Activated CD4-positive, alpha-beta T cell treated with anti-CD3 and anti-CD28 coated beads, Interleukin-2, amount 10 ng/mL, durations not matched to agents 7 days and 5 days (primary cell): ENCODE results near the gene PTPN1. TPM values are rescaled to one million over a fixed set of nuclear protein-coding genes. Genes with fewer than 3 reads are reported as not detected.

Source experiments
- CTCF ChIA-PET: fragments of 350-600 bp; sonication (Branson Sonifier 250); formaldehyde crosslinking; loops from one replicate; lab custom pipeline; 2021; ENCODE audit warnings: antibody characterized with exemption; lab: Charles Lee
- POLR2A ChIA-PET: fragments of 350-600 bp; sonication (Branson Sonifier 250); formaldehyde crosslinking; loops from one replicate; lab custom pipeline; 2021; ENCODE audit warnings: antibody characterized with exemption; lab: Charles Lee
- DNase-seq: peaks from one replicate; pipeline ENCODE4 v3.0.0-alpha.2; 2020
- H3K27ac Mint-ChIP-seq: one replicate; pipeline ENCODE4 v1.8.0; 2021; ENCODE audit warnings: mild to moderate bottlenecking, moderate library complexity, mixed read lengths
- H3K27me3 Mint-ChIP-seq: one replicate; pipeline ENCODE4 v1.8.0; 2021; ENCODE audit warnings: mixed read lengths
- H3K36me3 Mint-ChIP-seq: one replicate; pipeline ENCODE4 v1.8.0; 2021; ENCODE audit warnings: low read depth, mixed read lengths
- H3K4me1 Mint-ChIP-seq: one replicate; pipeline ENCODE4 v1.8.0; 2021; ENCODE audit warnings: mixed read lengths
- H3K4me3 Mint-ChIP-seq: one replicate; pipeline ENCODE4 v1.8.0; 2021; ENCODE audit warnings: mild to moderate bottlenecking, moderate library complexity, mixed read lengths
- H3K9me3 Mint-ChIP-seq: one replicate; pipeline ENCODE4 v1.8.0; 2021; ENCODE audit warnings: mixed read lengths
- total RNA-seq, 2 experiments: library from RNA; stranded (reverse); gene quantifications; one replicate each; pipeline ENCODE4 v1.2.3, GENCODE V29; 2021

PTPN1 gene
- total RNA-seq, 2 experiments from 2014 or later, result 66.4 to 75.3 TPM

GRCh38 chr20:50586531-50587232, 76.5 kb downstream of the PTPN1 start:
- ChIA-PET CTCF (interaction anchor here (1.0 to 2.8 kb wide), 3 partner anchors 10 to 12 kb away, joined by 3 to 12 read pairs (median 3); no protein-coding TSS in a partner anchor), POLR2A (no interaction called here)
- no peak overlapping the region for H3K27ac Mint-ChIP-seq
- no peak for DNase-seq
- H3K4me1 Mint-ChIP-seq, result no peaks in the 10 kb centered on the region
- peaks cover 42% of the 10 kb centered on the region for H3K36me3 Mint-ChIP-seq
- H3K27me3 Mint-ChIP-seq, result no peaks in the 10 kb centered on the region
- no peak overlapping the region for H3K4me3 Mint-ChIP-seq
- no peaks in the 10 kb centered on the region for H3K9me3 Mint-ChIP-seq

- Mint-ChIP-seq H3K4me3 (no peak overlapping the region), H3K4me1 (no peaks in the 10 kb centered on the region), H3K27ac (peak overlapping the region; percentile 42), H3K9me3 (no peaks in the 10 kb centered on the region), H3K36me3 (peaks cover 37% of the 10 kb centered on the region), H3K27me3 (no peaks in the 10 kb centered on the region)
- ChIA-PET POLR2A (no interaction called here), CTCF (interaction anchor here (1.0 to 2.8 kb wide), 6 partner anchors 11 to 16 kb away, joined by 3 to 12 read pairs (median 4); no protein-coding TSS in a partner anchor)
- no peak for DNase-seq
Observed at GRCh38 chr20:50587291-50587961, 77.2 kb downstream of the PTPN1 start.

- DNase-seq, result peak; percentile 78
Observed at GRCh38 chr20:50588034-50588736, 78.0 kb downstream of the PTPN1 start.

GRCh38 chr20:50589548-50590347, 79.6 kb downstream of the PTPN1 start:
- ChIA-PET CTCF (interaction anchor here (0.7 kb wide), 2 partner anchors 112 to 119 kb away, joined by 3 read pairs; no protein-coding TSS in a partner anchor), POLR2A (no interaction called here)
- no peaks in the 10 kb centered on the region for H3K27me3 Mint-ChIP-seq
- H3K4me3 Mint-ChIP-seq, result no peak overlapping the region
- no peak for DNase-seq
- H3K36me3 Mint-ChIP-seq, result peaks cover 26% of the 10 kb centered on the region
- no peak overlapping the region for H3K27ac Mint-ChIP-seq
- H3K9me3 Mint-ChIP-seq, result no peaks in the 10 kb centered on the region
- H3K4me1 Mint-ChIP-seq, result no peaks in the 10 kb centered on the region

More at GRCh38 chr20:50588034-50588736, 78.0 kb downstream of the PTPN1 start:
- no peaks in the 10 kb centered on the region for H3K9me3 Mint-ChIP-seq
- peak overlapping the region; percentile 69 for H3K27ac Mint-ChIP-seq
- H3K36me3 Mint-ChIP-seq, result peaks cover 30% of the 10 kb centered on the region
- H3K4me3 Mint-ChIP-seq, result no peak overlapping the region
- CTCF ChIA-PET, result interaction anchor here (1.1 to 2.8 kb wide), 5 partner anchors 10 to 76 kb away, joined by 3 to 12 read pairs (median 5); no protein-coding TSS in a partner anchor
- H3K4me1 Mint-ChIP-seq, result no peaks in the 10 kb centered on the region
- POLR2A ChIA-PET, result no interaction called here
- no peaks in the 10 kb centered on the region for H3K27me3 Mint-ChIP-seq

GRCh38 chr20:50590348-50590664, 80.1 kb downstream of the PTPN1 start:
- Mint-ChIP-seq H3K27ac (no peak overlapping the region), H3K36me3 (peaks cover 20% of the 10 kb centered on the region), H3K27me3 (no peaks in the 10 kb centered on the region), H3K9me3 (no peaks in the 10 kb centered on the region), H3K4me1 (no peaks in the 10 kb centered on the region), H3K4me3 (no peak overlapping the region)
- POLR2A ChIA-PET, result no interaction called here
- CTCF ChIA-PET, result no interaction called here
- no peak for DNase-seq

GRCh38 chr20:50591233-50591852, 81.2 kb downstream of the PTPN1 start:
- H3K4me3 Mint-ChIP-seq, result no peak overlapping the region
- H3K9me3 Mint-ChIP-seq, result no peaks in the 10 kb centered on the region
- H3K27ac Mint-ChIP-seq, result no peak overlapping the region
- H3K4me1 Mint-ChIP-seq, result no peaks in the 10 kb centered on the region
- CTCF ChIA-PET, result no interaction called here
- no peaks in the 10 kb centered on the region for H3K27me3 Mint-ChIP-seq
- POLR2A ChIA-PET, result no interaction called here
- peaks cover 10% of the 10 kb centered on the region for H3K36me3 Mint-ChIP-seq
- DNase-seq, result no peak

- Mint-ChIP-seq H3K36me3 (peaks cover 10% of the 10 kb centered on the region), H3K4me1 (no peaks in the 10 kb centered on the region), H3K27ac (no peak overlapping the region), H3K9me3 (no peaks in the 10 kb centered on the region), H3K27me3 (no peaks in the 10 kb centered on the region), H3K4me3 (no peak overlapping the region)
- DNase-seq, result no peak
- POLR2A ChIA-PET, result no interaction called here
- CTCF ChIA-PET, result interaction anchor here (0.7 to 1.2 kb wide), 3 partner anchors 22 to 152 kb away, joined by 3 read pairs; no protein-coding TSS in a partner anchor
Observed at GRCh38 chr20:50592282-50593004, 82.3 kb downstream of the PTPN1 start.

GRCh38 chr20:50593005-50593335, 82.8 kb downstream of the PTPN1 start:
- Mint-ChIP-seq H3K36me3 (peaks cover 9% of the 10 kb centered on the region), H3K27me3 (no peaks in the 10 kb centered on the region), H3K4me3 (no peak overlapping the region), H3K9me3 (no peaks in the 10 kb centered on the region), H3K4me1 (no peaks in the 10 kb centered on the region), H3K27ac (no peak overlapping the region)
- DNase-seq, result no peak
- ChIA-PET CTCF (interaction anchor here (1.1 to 1.2 kb wide), 2 partner anchors 23 to 153 kb away, joined by 3 read pairs; no protein-coding TSS in a partner anchor), POLR2A (no interaction called here)

- CTCF ChIA-PET, result no interaction called here
- H3K27ac Mint-ChIP-seq, result no peak overlapping the region
- no peaks in the 10 kb centered on the region for H3K4me1 Mint-ChIP-seq
- peaks cover 4% of the 10 kb centered on the region for H3K36me3 Mint-ChIP-seq
- POLR2A ChIA-PET, result no interaction called here
- DNase-seq, result no peak
- no peaks in the 10 kb centered on the region for H3K9me3 Mint-ChIP-seq
- H3K27me3 Mint-ChIP-seq, result no peaks in the 10 kb centered on the region
- H3K4me3 Mint-ChIP-seq, result no peak overlapping the region
Observed at GRCh38 chr20:50594231-50594590, 84.0 kb downstream of the PTPN1 start.

- DNase-seq, result no peak
- Mint-ChIP-seq H3K9me3 (no peaks in the 10 kb centered on the region), H3K27ac (no peak overlapping the region), H3K4me3 (no peak overlapping the region), H3K36me3 (peaks cover 2% of the 10 kb centered on the region), H3K4me1 (no peaks in the 10 kb centered on the region), H3K27me3 (no peaks in the 10 kb centered on the region)
- ChIA-PET CTCF (no interaction called here), POLR2A (no interaction called here)
Observed at GRCh38 chr20:50594591-50595432, 84.6 kb downstream of the PTPN1 start.

- no peak for DNase-seq
- Mint-ChIP-seq H3K27me3 (peaks cover 2% of the 10 kb centered on the region), H3K4me3 (no peak overlapping the region), H3K36me3 (peaks cover 2% of the 10 kb centered on the region), H3K9me3 (no peaks in the 10 kb centered on the region), H3K4me1 (no peaks in the 10 kb centered on the region), H3K27ac (no peak overlapping the region)
- CTCF ChIA-PET, result interaction anchor here (1.1 to 1.5 kb wide), 2 partner anchors 9 to 32 kb away, joined by 3 to 4 read pairs; no protein-coding TSS in a partner anchor
- POLR2A ChIA-PET, result no interaction called here
Observed at GRCh38 chr20:50595433-50595895, 85.3 kb downstream of the PTPN1 start.
